ENCODE data around the gene ZFP1.
"Not testable (repeated sequence)": the region's sequence is repeated elsewhere in the genome, so short reads cannot be mapped to it uniquely, and the experiment has no call there.

Gene ZFP1

GRCh38 chr16:75160386-75160785, 12.1 kb downstream of the ZFP1 start:
- no peak for DNase-seq

- no peak for DNase-seq
Observed at GRCh38 chr16:75169899-75170405, 21.6 kb downstream of the ZFP1 start.

GRCh38 chr16:75172578-75172977, 24.3 kb downstream of the ZFP1 start:
- DNase-seq, result no peak

- DNase-seq, result no peak
Observed at GRCh38 chr16:75175074-75175473, 26.8 kb downstream of the ZFP1 start.

- no peak for DNase-seq
Observed at GRCh38 chr16:75176926-75177325, 28.6 kb downstream of the ZFP1 start.

- DNase-seq, result no peak
Observed at GRCh38 chr16:75179208-75179607, 30.9 kb downstream of the ZFP1 start.

- no peak for DNase-seq
Observed at GRCh38 chr16:75181630-75182029, 33.3 kb downstream of the ZFP1 start.

- DNase-seq, result no peak
Observed at GRCh38 chr16:75188832-75189477, 40.6 kb downstream of the ZFP1 start.

- DNase-seq, result no peak
Observed at GRCh38 chr16:75189638-75190245, 41.4 kb downstream of the ZFP1 start.

- DNase-seq, result no peak
Observed at GRCh38 chr16:75192606-75193264, 44.4 kb downstream of the ZFP1 start.

GRCh38 chr16:75193265-75193650, 44.9 kb downstream of the ZFP1 start:
- DNase-seq, result no peak

- DNase-seq, result no peak
Observed at GRCh38 chr16:75193730-75194444, 45.6 kb downstream of the ZFP1 start.

- DNase-seq, result no peak
Observed at GRCh38 chr16:75195811-75196790, 47.8 kb downstream of the ZFP1 start.

GRCh38 chr16:75196836-75197235, 48.5 kb downstream of the ZFP1 start:
- no peak for DNase-seq

GRCh38 chr16:75197522-75198134, 49.3 kb downstream of the ZFP1 start:
- DNase-seq, result no peak

- DNase-seq, result no peak
Observed at GRCh38 chr16:75198135-75198600, 49.8 kb downstream of the ZFP1 start.

- no peak for DNase-seq
Observed at GRCh38 chr16:75202069-75202590, 53.8 kb downstream of the ZFP1 start.

- no peak for DNase-seq
Observed at GRCh38 chr16:75203096-75203495, 54.8 kb downstream of the ZFP1 start.

GRCh38 chr16:75203667-75204409, 55.5 kb downstream of the ZFP1 start:
- no peak for DNase-seq

- no peak for DNase-seq
Observed at GRCh38 chr16:75204410-75204758, 56.1 kb downstream of the ZFP1 start.

- DNase-seq, result not testable (repeated sequence)
Observed at GRCh38 chr16:75204905-75205304, 56.6 kb downstream of the ZFP1 start.

Measured in CD4-positive, alpha-beta T cell treated with Interleukin-17A for 4 hours (primary cell).